ACC112 (cell line): ENCODE measurements around the gene DNAJC11.
"Not testable (repeated sequence)": the region's sequence is repeated elsewhere in the genome, so short reads cannot be mapped to it uniquely, and the experiment has no call there.

Experiments
- H2AFZ ChIP-seq: fragments of 200-600 bp; sonication (generic); one replicate; pipeline ENCODE4 v1.6.0; 2017; ENCODE audit warnings: antibody characterized with exemption, low read length; ENCODE audit not compliant: unreplicated experiment
- H3K27ac ChIP-seq: fragments of 200-600 bp; sonication (generic); 2 replicates; pipeline ENCODE4 v1.5.1; 2014; ENCODE audit warnings: low read depth, mild to moderate bottlenecking, antibody characterized with exemption, low read length, moderate library complexity
- H3K27me3 ChIP-seq: fragments of 200-600 bp; sonication (generic); 2 replicates; pipeline ENCODE4 v1.6.1; 2014; ENCODE audit warnings: mild to moderate bottlenecking, antibody characterized with exemption, low read length, moderate library complexity, mixed read lengths; ENCODE audit not compliant: insufficient read depth
- H3K36me3 ChIP-seq: fragments of 200-600 bp; sonication (generic); 2 replicates; pipeline ENCODE4 v1.6.1; 2016; ENCODE audit warnings: mild to moderate bottlenecking, antibody characterized with exemption, low read length, moderate library complexity, mixed read lengths; ENCODE audit not compliant: insufficient read depth
- H3K4me1 ChIP-seq: fragments of 200-600 bp; sonication (generic); one replicate; pipeline ENCODE4 v1.6.1; 2016; ENCODE audit warnings: low read length, mixed read lengths; ENCODE audit not compliant: insufficient read depth, unreplicated experiment, control insufficient read depth
- H3K4me3 ChIP-seq: fragments of 200-600 bp; sonication (generic); 2 replicates; pipeline ENCODE4 v1.5.1; 2014; ENCODE audit warnings: mild to moderate bottlenecking, low read depth, low read length
- H3K79me2 ChIP-seq: fragments of 200-600 bp; sonication (generic); one replicate; pipeline ENCODE4 v1.6.0; 2016; ENCODE audit warnings: low read length; ENCODE audit not compliant: control insufficient read depth, unreplicated experiment, insufficient read depth

DNAJC11 gene

GRCh38 chr1:6701437-6702153 lies at the start of gene DNAJC11:
TSS of gene DNAJC11 (minus strand) at chr1:6701816. CDS start at chr1:6701800, 16 bp downstream.
- peak within 1 kb of the TSS; percentile 85 for H3K4me3 ChIP-seq
- H3K79me2 ChIP-seq: peaks cover 43% of the 10 kb centered on the region
- H3K27ac ChIP-seq: peak within 1 kb of the TSS; percentile 56
- no peaks in the 10 kb centered on the region for H3K27me3 ChIP-seq
- H3K36me3 ChIP-seq: no peaks in the 10 kb centered on the region
- peak within 1 kb of the TSS; percentile 67 for H2AFZ ChIP-seq
- H3K4me1 ChIP-seq: peaks cover 11% of the 10 kb centered on the region

- Histone ChIP-seq H3K27ac (no peak overlapping the region), H3K4me1 (no peaks in the 10 kb centered on the region), H2AFZ (no peak overlapping the region), H3K36me3 (no peaks in the 10 kb centered on the region), H3K79me2 (no peaks in the 10 kb centered on the region), H3K4me3 (no peak overlapping the region), H3K27me3 (peaks cover 27% of the 10 kb centered on the region)
These were observed 48.9 kb upstream of the DNAJC11 start for GRCh38 chr1:6750490-6750889.

GRCh38 chr1:6747674-6748073 lies 46.1 kb upstream of the DNAJC11 start:
- Histone ChIP-seq H3K4me1 (peaks cover 10% of the 10 kb centered on the region), H3K27me3 (peaks cover 23% of the 10 kb centered on the region), H3K79me2 (no peaks in the 10 kb centered on the region), H3K36me3 (no peaks in the 10 kb centered on the region), H3K27ac (no peak overlapping the region), H2AFZ (no peak overlapping the region), H3K4me3 (no peak overlapping the region)

- H3K4me1 ChIP-seq: peaks cover 10% of the 10 kb centered on the region
- H3K27me3 ChIP-seq: peaks cover 23% of the 10 kb centered on the region
- H3K27ac ChIP-seq: no peak overlapping the region
- no peak overlapping the region for H3K4me3 ChIP-seq
- no peaks in the 10 kb centered on the region for H3K36me3 ChIP-seq
- H3K79me2 ChIP-seq: no peaks in the 10 kb centered on the region
- H2AFZ ChIP-seq: no peak overlapping the region
These were observed 43.5 kb upstream of the DNAJC11 start for GRCh38 chr1:6745073-6745472.

GRCh38 chr1:6743189-6744101 lies 41.8 kb upstream of the DNAJC11 start:
- Histone ChIP-seq H3K27me3 (peaks cover 9% of the 10 kb centered on the region; the same call in 1 of the 2 replicates), H3K4me1 (peaks cover 10% of the 10 kb centered on the region), H2AFZ (peak overlapping the region; percentile 96), H3K36me3 (no peaks in the 10 kb centered on the region), H3K4me3 (peak overlapping the region; percentile 57), H3K27ac (peak overlapping the region; percentile 69), H3K79me2 (no peaks in the 10 kb centered on the region)

- not testable (repeated sequence) for H3K27me3 ChIP-seq, H3K4me1 ChIP-seq, H3K4me3 ChIP-seq, H3K79me2 ChIP-seq, H3K27ac ChIP-seq, H3K36me3 ChIP-seq
- H2AFZ ChIP-seq: peak overlapping the region; percentile 96
These were observed 41.1 kb upstream of the DNAJC11 start for GRCh38 chr1:6742676-6743188.

- H3K27ac ChIP-seq: no peak overlapping the region
- H3K4me1 ChIP-seq: peaks cover 19% of the 10 kb centered on the region
These were observed 37.5 kb upstream of the DNAJC11 start for GRCh38 chr1:6738987-6739676.

GRCh38 chr1:6732942-6733341 lies 31.3 kb upstream of the DNAJC11 start:
- peaks cover 9% of the 10 kb centered on the region for H3K4me1 ChIP-seq
- no peaks in the 10 kb centered on the region for H3K79me2 ChIP-seq
- no peaks in the 10 kb centered on the region; the same call in 1 of the 2 replicates for H3K27me3 ChIP-seq
- H3K4me3 ChIP-seq: no peak overlapping the region
- no peak overlapping the region for H3K27ac ChIP-seq
- H2AFZ ChIP-seq: no peak overlapping the region
- no peaks in the 10 kb centered on the region for H3K36me3 ChIP-seq

More at GRCh38 chr1:6738987-6739676, 37.5 kb upstream of the DNAJC11 start:
- no peak overlapping the region for H3K4me3 ChIP-seq
- H3K36me3 ChIP-seq: no peaks in the 10 kb centered on the region
- H3K79me2 ChIP-seq: no peaks in the 10 kb centered on the region
- no peak overlapping the region for H2AFZ ChIP-seq
- no peaks in the 10 kb centered on the region for H3K27me3 ChIP-seq

- no peaks in the 10 kb centered on the region; the same call in 1 of the 2 replicates for H3K27me3 ChIP-seq
- H3K4me1 ChIP-seq: peaks cover 9% of the 10 kb centered on the region
- no peak overlapping the region for H3K27ac ChIP-seq
- H3K79me2 ChIP-seq: no peaks in the 10 kb centered on the region
- H2AFZ ChIP-seq: no peak overlapping the region
- H3K4me3 ChIP-seq: no peak overlapping the region
- no peaks in the 10 kb centered on the region for H3K36me3 ChIP-seq
These were observed 30.3 kb upstream of the DNAJC11 start for GRCh38 chr1:6731905-6732304.

- Histone ChIP-seq H2AFZ (no peak overlapping the region), H3K27me3 (no peaks in the 10 kb centered on the region; the same call in 1 of the 2 replicates), H3K79me2 (no peaks in the 10 kb centered on the region)
These were observed 29.3 kb upstream of the DNAJC11 start for GRCh38 chr1:6730880-6731279.

More at GRCh38 chr1:6730880-6731279, 29.3 kb upstream of the DNAJC11 start:
- peaks cover 9% of the 10 kb centered on the region for H3K4me1 ChIP-seq
- H3K27ac ChIP-seq: no peak overlapping the region
- H3K4me3 ChIP-seq: no peak overlapping the region
- H3K36me3 ChIP-seq: no peaks in the 10 kb centered on the region
